Frontal cortex (tissue), 4 donors: ENCODE measurements around the gene FRAT2. TPM values are rescaled to one million over a fixed set of nuclear protein-coding genes. Genes with fewer than 3 reads are reported as not detected.
"Not testable (repeated sequence)": the region's sequence is repeated elsewhere in the genome, so short reads cannot be mapped to it uniquely, and the experiment has no call there.

ENCODE experiments used
- DNase-seq, 2 donors: peaks; one replicate each; pipeline ENCODE4 v3.0.0; 2012; ENCODE audit warnings: low spot score in 2 of 2
- FAIRE-seq: peaks from 2 replicates; lab custom pipeline; 2012; peaks lifted over from hg19 to GRCh38; lab: Jason Lieb, UNC
- total RNA-seq: library from RNA; depleted of rRNA; stranded (reverse); fragments of >200 nt; gene quantifications from one replicate; pipeline ENCODE4 v1.2.3, GENCODE V29; 2014
- donor health status: control.
- donor health status: control.
- donor health status: control.

FRAT2 gene
- total RNA-seq, 1 donor from 2014 or later, result 17.1 TPM

GRCh38 chr10:97358349-97358748 lies 23.8 kb upstream of the FRAT2 start:
- DNase-seq, result no peak
- FAIRE-seq, result no peak

- no peak for FAIRE-seq
- no peak for DNase-seq
Observed at GRCh38 chr10:97356918-97357317, 22.4 kb upstream of the FRAT2 start.

- FAIRE-seq (no peak), DNase-seq (no peak)
Observed at GRCh38 chr10:97356318-97356914, 21.9 kb upstream of the FRAT2 start.

GRCh38 chr10:97355571-97355975 lies 21.0 kb upstream of the FRAT2 start:
- FAIRE-seq (no peak), DNase-seq (peak in 1 of 2 donors; percentile 53)

- FAIRE-seq (no peak), DNase-seq (no peak)
Observed at GRCh38 chr10:97353945-97354344, 19.4 kb upstream of the FRAT2 start.

GRCh38 chr10:97349752-97350513 lies 15.4 kb upstream of the FRAT2 start:
- no peak for DNase-seq
- FAIRE-seq, result no peak

GRCh38 chr10:97347317-97347716 lies 12.8 kb upstream of the FRAT2 start:
- no peak for FAIRE-seq
- no peak for DNase-seq

GRCh38 chr10:97343664-97344063 lies 9.1 kb upstream of the FRAT2 start:
- not testable (repeated sequence) for DNase-seq, FAIRE-seq

- FAIRE-seq (no peak), DNase-seq (no peak)
Observed at GRCh38 chr10:97341416-97341815, 6.9 kb upstream of the FRAT2 start.

- DNase-seq, result no peak
- no peak for FAIRE-seq
Observed at GRCh38 chr10:97338041-97338440, 3.5 kb upstream of the FRAT2 start.

- FAIRE-seq (no peak), DNase-seq (no peak)
Observed at GRCh38 chr10:97336942-97337831, 2.7 kb upstream of the FRAT2 start.

- no peak for FAIRE-seq
- no peak for DNase-seq
Observed at GRCh38 chr10:97336446-97336845, 1.9 kb upstream of the FRAT2 start.

- no peak for DNase-seq
- no peak for FAIRE-seq
Observed at GRCh38 chr10:97336006-97336405, 1.5 kb upstream of the FRAT2 start.

- FAIRE-seq (no peak), DNase-seq (no peak)
Observed at GRCh38 chr10:97335188-97335619, 675 bp upstream of the FRAT2 start.

- FAIRE-seq, result no peak
- peak in 1 of 2 donors; percentile 52 for DNase-seq
Observed at GRCh38 chr10:97333601-97334369, 744 bp downstream of the FRAT2 start.

- no peak for DNase-seq
- FAIRE-seq, result no peak
Observed at GRCh38 chr10:97333351-97333600, 1.3 kb downstream of the FRAT2 start.

GRCh38 chr10:97332591-97333350 lies 1.8 kb downstream of the FRAT2 start:
- DNase-seq (peak; percentile 67 to 71), FAIRE-seq (no peak)

- FAIRE-seq (no peak), DNase-seq (no peak)
Observed at GRCh38 chr10:97331153-97331703, 3.3 kb downstream of the FRAT2 start.

GRCh38 chr10:97329766-97330165 lies 4.8 kb downstream of the FRAT2 start:
- FAIRE-seq, result no peak
- DNase-seq, result no peak
